GM12878 (cell line): Measurements from ENCODE around the gene SMIM38. TPM values are rescaled to one million over a fixed set of nuclear protein-coding genes. Genes with fewer than 3 reads are reported as not detected.

Experiments
- ATAC-seq: fragments of 200-7000 bp; cut with Tn5 transposase; 3 replicates; pipeline ENCODE4 v1.9.1; 2020; ENCODE audit warnings: mild to moderate bottlenecking, moderate library complexity
- BruUV-seq: library from RNA; stranded (reverse); fragments of 400-500 nt; replicated peaks from 2 replicates; lab custom pipeline; 2021; lab: Mats Ljungman, UMichigan
- CTCF ChIA-PET: fragments of 300-600 bp; sonication (Branson Sonifier 250); formaldehyde crosslinking; extraction: SDS; loops from one replicate; lab custom pipeline; 2021; ENCODE audit warnings: inconsistent platforms; lab: Yijun Ruan, JAX
- POLR2A ChIA-PET: fragments of 350-600 bp; formaldehyde crosslinking; extraction: SDS; loops from one replicate; lab custom pipeline; 2021; ENCODE audit warnings: inconsistent platforms; lab: Charles Lee
- RAD21 ChIA-PET: fragments of 300-600 bp; sonication (Branson Sonifier 250); formaldehyde crosslinking; loops from one replicate; lab custom pipeline; 2023; ENCODE audit warnings: antibody characterized with exemption; ENCODE audit not compliant: unreplicated experiment; lab: Charles Lee
- SMC1A ChIA-PET: fragments of 300-600 bp; sonication (Branson Sonifier 250); formaldehyde crosslinking; loops from one replicate; lab custom pipeline; 2023; ENCODE audit not compliant: unreplicated experiment, uncharacterized antibody; lab: Charles Lee
- DNase-seq: peaks from one replicate; pipeline ENCODE4 v3.0.0-alpha.2; 2011; ENCODE audit warnings: low read depth, low spot score
- FAIRE-seq: peaks from 3 replicates; lab custom pipeline; 2011; peaks lifted over from hg19 to GRCh38; lab: Jason Lieb, UNC
- H2AFZ ChIP-seq: 2 replicates; pipeline ENCODE4 v1.6.0; 2011; ENCODE audit warnings: low read depth, low read length, control low read depth; ENCODE audit not compliant: control insufficient read depth
- H3K27ac ChIP-seq: 2 replicates; pipeline ENCODE4 v1.5.1; 2011; ENCODE audit warnings: control low read depth; ENCODE audit not compliant: control insufficient read depth, insufficient read depth
- H3K27me3 ChIP-seq, 2 experiments: replicated peaks in 1 of 2; 2 replicates each; pipeline versions ENCODE4 v1.6.0 to v1.6.1; 2011; ENCODE audit warnings: low read length in 1 of 2; ENCODE audit not compliant: control insufficient read depth in 2 of 2, insufficient read depth in 2 of 2
- H3K36me3 ChIP-seq, 2 experiments: 2 replicates each; pipeline ENCODE4 v1.5.1; 2011; ENCODE audit warnings: low read length in 1 of 2; ENCODE audit not compliant: control insufficient read depth in 2 of 2, insufficient read depth in 2 of 2
- H3K4me1 ChIP-seq: 2 replicates; pipeline ENCODE4 v1.6.1; 2011; ENCODE audit warnings: mild to moderate bottlenecking, low read length, moderate library complexity, mixed read lengths; ENCODE audit not compliant: control insufficient read depth, insufficient read depth
- H3K4me2 ChIP-seq: 2 replicates; pipeline ENCODE4 v1.6.0; 2011; ENCODE audit warnings: control low read depth; ENCODE audit not compliant: control insufficient read depth, insufficient read depth
- H3K4me3 ChIP-seq: fragments of 200-600 bp; sonication (generic); 2 replicates; pipeline ENCODE4 v1.5.1; 2016
- H3K79me2 ChIP-seq: 2 replicates; pipeline ENCODE4 v1.6.0; 2011; ENCODE audit warnings: low read length; ENCODE audit not compliant: control insufficient read depth, insufficient read depth
- H3K9ac ChIP-seq: 2 replicates; pipeline ENCODE4 v1.8.0; 2011; ENCODE audit warnings: low read length, control low read depth, mixed read lengths; ENCODE audit not compliant: control insufficient read depth, insufficient read depth
- H3K9me3 ChIP-seq: replicated peaks from 3 replicates; pipeline ENCODE4 v1.5.1; 2011; ENCODE audit warnings: mild to moderate bottlenecking, low read length; ENCODE audit not compliant: control insufficient read depth, insufficient read depth
- H4K20me1 ChIP-seq: 2 replicates; pipeline ENCODE4 v1.6.0; 2011; ENCODE audit not compliant: control insufficient read depth, insufficient read depth
- BCLAF1 ChIP-seq: fragments of 450-650 bp; IDR thresholded peaks from 2 replicates; pipeline ENCODE4 v1.6.1; 2017; ENCODE audit warnings: antibody characterized with exemption, mild to moderate bottlenecking, moderate library complexity
- BHLHE40 ChIP-seq, 2 experiments: fragments of 450-650 bp in 1 of 2; IDR thresholded peaks; 2 replicates each; pipeline ENCODE4 v1.6.1; 2011 to 2017; ENCODE audit warnings: low read depth in 2 of 2, borderline replicate concordance in 1 of 2, improper control_type of control experiment in 1 of 2, low read length in 1 of 2, mild to moderate bottlenecking in 1 of 2
- HCFC1 ChIP-seq: fragments of 150-350 bp; IDR thresholded peaks from 2 replicates; pipeline ENCODE4 v1.6.1; 2014; ENCODE audit warnings: low read length
- JUNB ChIP-seq: IDR thresholded peaks from 2 replicates; pipeline ENCODE4 v1.6.1; 2016; ENCODE audit warnings: antibody characterized with exemption, mild to moderate bottlenecking
- POLR2AphosphoS2 ChIP-seq: IDR thresholded peaks from 2 replicates; pipeline ENCODE4 v1.6.1; 2011; ENCODE audit warnings: low read depth, mild to moderate bottlenecking, low read length, improper control_type of control experiment, moderate library complexity
- POLR2AphosphoS5 ChIP-seq: IDR thresholded peaks from 2 replicates; pipeline ENCODE4 v1.6.1; 2011; ENCODE audit warnings: mild to moderate bottlenecking, low read length, inconsistent platforms
- TBL1XR1 ChIP-seq: IDR thresholded peaks from 2 replicates; pipeline ENCODE4 v1.6.1; 2012; ENCODE audit warnings: low read depth, low read length, improper control_type of control experiment
- ZNF24 ChIP-seq: fragments of 450-650 bp; IDR thresholded peaks from 2 replicates; pipeline ENCODE4 v1.6.1; 2017; ENCODE audit warnings: antibody characterized with exemption, mild to moderate bottlenecking
- ZSCAN29 ChIP-seq: fragments of 450-650 bp; IDR thresholded peaks from 2 replicates; pipeline ENCODE4 v1.6.1; 2017; ENCODE audit warnings: mild to moderate bottlenecking, moderate library complexity
- ZZZ3 ChIP-seq: IDR thresholded peaks from 2 replicates; pipeline ENCODE4 v1.6.1; 2011; ENCODE audit warnings: low read depth; ENCODE audit not compliant: control insufficient read depth, insufficient read length
- WGBS: methylation state at CpG from one replicate; pipeline ENCODE4 v1.1.6; 2016; ENCODE audit warnings: low lambda C conversion rate; ENCODE audit not compliant: insufficient replicate concordance, insufficient coverage; ENCODE audit errors: missing lambda C conversion rate; 5-methylcytosine and 5-hydroxymethylcytosine counted together
- in situ Hi-C: fragments of 300-500 bp; cut with MboI; formaldehyde crosslinking; loops from 9 replicates; pipeline ENCODE4 v1.14.3; 2018; ENCODE audit warnings: mixed read lengths
- intact Hi-C: fragments of 100-400 bp; cut with micrococcal nuclease; formaldehyde crosslinking; loops from one replicate; pipeline ENCODE4 v1.14.2; 2022; ENCODE audit not compliant: unreplicated experiment
- polyA plus RNA-seq, 11 experiments: library from polyadenylated mRNA; depleted of rRNA in 4 of 11; unstranded in 6 of 11; stranded (reverse) in 5 of 11; fragments of >200 nt; fragmentation: Nextera tagmentation in 4 of 11; fragmentation: Illumina TruSeq in 1 of 11; extraction: Ambion mirVana in 4 of 11; extraction: Trizol in 1 of 11; gene quantifications; 1 replicate in 1 of 11; 2 replicates in 10 of 11; pipeline versions ENCODE4 v1.2.1 to v1.2.3, GENCODE V29; 2011 to 2016; ENCODE audit warnings: inconsistent platforms in 2 of 11, missing spikeins in 2 of 11, low read depth in 1 of 11
- total RNA-seq, 4 experiments: library from RNA; depleted of rRNA in 3 of 4; stranded (reverse); fragments of >200 nt in 3 of 4; fragmentation: Illumina TruSeq in 1 of 4; extraction: Trizol in 1 of 4; gene quantifications; 2 replicates each; pipeline versions ENCODE4 v1.2.1 to v1.2.3, GENCODE V29; 2013 to 2021
- TF ChIP-seq, protein P1 (sequence below): IDR thresholded peaks from 2 replicates; pipeline ENCODE4 v1.6.1; 2012; ENCODE audit warnings: mild to moderate bottlenecking, low read depth, low read length

The SMIM38 gene
- total and polyA plus RNA-seq, 10 of the 15 experiments (the other 5 are each of a cell fraction or from before 2014, with no cell fraction given), result 0.15 to 5.0 (median 2.1) TPM; not detected in 1

DNA sequence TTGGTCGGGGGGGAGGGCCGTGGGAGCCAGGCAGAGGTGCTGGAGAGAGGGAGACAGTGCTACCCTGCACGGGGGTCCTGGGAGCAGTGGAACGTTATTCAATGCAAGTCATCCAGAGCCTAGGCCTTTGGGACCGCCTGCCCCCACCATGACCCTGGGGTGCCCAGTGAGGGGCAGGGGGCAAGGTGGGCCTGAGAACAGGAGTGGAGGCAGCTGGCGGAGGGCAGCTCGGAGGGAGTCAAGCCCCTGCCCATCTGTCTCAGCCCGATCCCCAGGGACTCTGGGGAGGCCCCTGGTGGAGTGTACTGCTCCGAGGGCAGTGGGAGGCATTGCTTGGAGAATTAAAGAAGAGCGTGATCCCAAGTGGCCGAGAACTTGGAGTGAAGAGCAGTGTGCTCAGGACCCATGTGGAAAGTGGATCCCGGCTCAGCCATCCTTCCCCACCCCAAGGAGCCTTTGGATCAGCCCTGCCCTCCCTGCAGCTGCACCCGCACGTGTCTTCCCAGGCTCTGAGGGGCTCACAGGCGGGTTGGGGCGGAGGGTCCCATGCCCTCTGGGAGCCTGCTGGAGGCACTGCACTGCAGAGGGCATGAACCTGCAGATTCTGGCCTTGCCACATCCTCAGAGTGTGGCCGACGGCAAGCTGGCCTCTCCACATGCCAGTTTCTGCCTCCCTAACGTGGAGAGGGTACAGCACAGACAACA is 34.0 kb upstream of the SMIM38 start:
- Histone ChIP-seq H3K36me3 (no peaks in the 10 kb centered on the region), H3K9me3 (no peaks in the 10 kb centered on the region; the same call in 2 of the 3 replicates), H2AFZ (no peak overlapping the region), H3K4me1 (peaks cover 19% of the 10 kb centered on the region), H3K9ac (no peak overlapping the region), H3K79me2 (no peaks in the 10 kb centered on the region), H3K27ac (no peak overlapping the region), H3K4me3 (no peak overlapping the region), H3K4me2 (no peak overlapping the region), H3K27me3 (no peaks in the 10 kb centered on the region), H4K20me1 (no peaks in the 10 kb centered on the region)
- CTCF ChIA-PET, result no interaction called here
- in situ Hi-C loops, result no loop called here
- DNase-seq, result no peak
- no TSS peak for BruUV-seq
- FAIRE-seq, result no peak
- no peak for ATAC-seq
- RAD21 ChIA-PET, result no interaction called here
- POLR2A ChIA-PET, result no interaction called here
- no peak for TF ChIP-seq POLR2AphosphoS2
- TF ChIP-seq TBL1XR1, result no peak
- no peak for TF ChIP-seq ZSCAN29
- TF ChIP-seq HCFC1, result no peak
- TF ChIP-seq BHLHE40 (IDR thresholded peaks at IDR 0.05; ENCODE audit: borderline replicate concordance in 1 of 2, low read depth in 2 of 2, low read length in 1 of 2), result no peak
- WGBS, result 63% methylated on average over 19 of the region's 19 CpGs
- intact Hi-C loops, result no loop called here
- SMC1A ChIA-PET, result no interaction called here

DNA sequence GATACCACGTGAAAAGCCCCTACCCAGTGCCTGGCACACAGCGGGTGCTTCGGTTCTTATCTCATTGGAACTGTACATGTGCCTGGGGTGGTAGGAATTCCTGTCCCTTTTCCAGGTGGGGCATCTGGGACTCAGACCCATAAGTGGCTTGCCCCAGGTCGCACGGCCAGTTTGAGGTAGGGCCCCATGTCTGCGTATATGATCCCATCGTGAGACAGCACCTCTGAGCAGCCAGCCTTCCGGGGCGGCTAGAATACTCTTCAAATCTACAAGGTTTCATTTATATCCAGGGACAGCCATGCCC is 33.5 kb upstream of the SMIM38 start:
- Histone ChIP-seq H2AFZ (no peak overlapping the region), H3K4me1 (peaks cover 19% of the 10 kb centered on the region), H3K4me3 (no peak overlapping the region), H3K4me2 (no peak overlapping the region), H3K79me2 (no peaks in the 10 kb centered on the region), H3K9me3 (no peaks in the 10 kb centered on the region; the same call in 2 of the 3 replicates), H3K9ac (no peak overlapping the region), H4K20me1 (no peaks in the 10 kb centered on the region), H3K27me3 (no peaks in the 10 kb centered on the region), H3K27ac (no peak overlapping the region), H3K36me3 (no peaks in the 10 kb centered on the region)
- no peak for TF ChIP-seq JUNB
- TF ChIP-seq ZZZ3, result no peak
- no peak for TF ChIP-seq POLR2AphosphoS5
- TF ChIP-seq BCLAF1, result no peak
- TF ChIP-seq ZNF24, result no peak
- no peak for TF ChIP-seq ZSCAN29
- TF ChIP-seq, protein P1, sequence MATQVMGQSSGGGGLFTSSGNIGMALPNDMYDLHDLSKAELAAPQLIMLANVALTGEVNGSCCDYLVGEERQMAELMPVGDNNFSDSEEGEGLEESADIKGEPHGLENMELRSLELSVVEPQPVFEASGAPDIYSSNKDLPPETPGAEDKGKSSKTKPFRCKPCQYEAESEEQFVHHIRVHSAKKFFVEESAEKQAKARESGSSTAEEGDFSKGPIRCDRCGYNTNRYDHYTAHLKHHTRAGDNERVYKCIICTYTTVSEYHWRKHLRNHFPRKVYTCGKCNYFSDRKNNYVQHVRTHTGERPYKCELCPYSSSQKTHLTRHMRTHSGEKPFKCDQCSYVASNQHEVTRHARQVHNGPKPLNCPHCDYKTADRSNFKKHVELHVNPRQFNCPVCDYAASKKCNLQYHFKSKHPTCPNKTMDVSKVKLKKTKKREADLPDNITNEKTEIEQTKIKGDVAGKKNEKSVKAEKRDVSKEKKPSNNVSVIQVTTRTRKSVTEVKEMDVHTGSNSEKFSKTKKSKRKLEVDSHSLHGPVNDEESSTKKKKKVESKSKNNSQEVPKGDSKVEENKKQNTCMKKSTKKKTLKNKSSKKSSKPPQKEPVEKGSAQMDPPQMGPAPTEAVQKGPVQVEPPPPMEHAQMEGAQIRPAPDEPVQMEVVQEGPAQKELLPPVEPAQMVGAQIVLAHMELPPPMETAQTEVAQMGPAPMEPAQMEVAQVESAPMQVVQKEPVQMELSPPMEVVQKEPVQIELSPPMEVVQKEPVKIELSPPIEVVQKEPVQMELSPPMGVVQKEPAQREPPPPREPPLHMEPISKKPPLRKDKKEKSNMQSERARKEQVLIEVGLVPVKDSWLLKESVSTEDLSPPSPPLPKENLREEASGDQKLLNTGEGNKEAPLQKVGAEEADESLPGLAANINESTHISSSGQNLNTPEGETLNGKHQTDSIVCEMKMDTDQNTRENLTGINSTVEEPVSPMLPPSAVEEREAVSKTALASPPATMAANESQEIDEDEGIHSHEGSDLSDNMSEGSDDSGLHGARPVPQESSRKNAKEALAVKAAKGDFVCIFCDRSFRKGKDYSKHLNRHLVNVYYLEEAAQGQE, result no peak
- DNase-seq (no peak), ATAC-seq (no peak), FAIRE-seq (no peak)
- BruUV-seq, result no TSS peak
- POLR2A ChIA-PET, result no interaction called here
- 71% methylated on average over 9 of the region's 9 CpGs for WGBS
- CTCF ChIA-PET, result no interaction called here
- RAD21 ChIA-PET, result no interaction called here
- SMC1A ChIA-PET, result no interaction called here
- intact Hi-C loops (no loop called here), in situ Hi-C loops (no loop called here)
